GM21526 (cell line): Measurements from ENCODE around the gene APOA4.
A peak's percentile ranks its signal among the peaks of the same experiment; 100 is the strongest.

Experiments
- ATAC-seq: cut with Tn5 transposase; IDR thresholded peaks from one replicate; pipeline ENCODE4 v1.9.1; 2021; ENCODE audit warnings: moderate library complexity; ENCODE audit not compliant: unreplicated experiment, low FRiP score

Gene APOA4

DNA sequence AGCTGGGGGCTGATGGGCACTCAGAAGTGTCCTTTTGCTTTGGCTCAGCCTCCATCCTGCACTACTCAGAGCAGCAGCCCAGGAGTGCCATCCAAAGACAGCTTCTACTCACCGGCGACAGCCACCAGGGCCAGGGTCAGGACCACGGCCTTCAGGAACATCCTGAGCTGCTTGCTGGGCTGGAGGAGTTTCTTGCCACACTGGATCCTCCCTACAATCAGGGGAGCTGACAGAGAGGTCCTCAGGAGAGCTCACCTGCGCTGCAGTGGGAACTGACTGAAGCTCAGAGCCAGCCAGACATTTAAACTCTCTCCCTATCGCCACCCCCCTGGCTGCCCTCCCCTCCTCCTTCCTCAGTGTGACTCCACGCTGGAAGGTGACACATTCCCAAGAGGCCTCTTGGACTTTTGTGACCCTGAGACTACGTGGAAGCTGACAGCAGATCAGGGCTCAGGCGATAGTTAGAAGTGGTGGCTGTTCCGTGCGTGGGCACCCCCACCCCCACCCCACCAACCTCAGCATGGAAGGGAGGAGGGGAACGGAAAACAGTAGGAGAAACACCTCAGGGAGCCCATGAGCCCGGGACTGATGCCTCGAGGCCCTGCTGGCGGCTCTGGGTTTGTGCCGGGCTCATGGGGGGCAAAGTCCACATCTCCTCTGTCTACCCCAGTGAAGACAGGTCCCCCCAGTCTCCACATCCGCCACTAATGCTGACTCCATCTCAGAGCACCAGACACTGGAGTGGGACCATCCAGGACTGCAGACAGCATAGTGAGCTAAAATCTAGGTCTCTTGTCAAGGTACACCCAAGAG is at the start of gene APOA4:
TSS of gene APOA4 (minus strand) at position 274 of the 813 bp plus-strand sequence. CDS start at position 161, 113 bp downstream.
- no peak for ATAC-seq

GRCh38 chr11:116871248-116871647 is 48.1 kb upstream of the APOA4 start:
- ATAC-seq = no peak

DNA sequence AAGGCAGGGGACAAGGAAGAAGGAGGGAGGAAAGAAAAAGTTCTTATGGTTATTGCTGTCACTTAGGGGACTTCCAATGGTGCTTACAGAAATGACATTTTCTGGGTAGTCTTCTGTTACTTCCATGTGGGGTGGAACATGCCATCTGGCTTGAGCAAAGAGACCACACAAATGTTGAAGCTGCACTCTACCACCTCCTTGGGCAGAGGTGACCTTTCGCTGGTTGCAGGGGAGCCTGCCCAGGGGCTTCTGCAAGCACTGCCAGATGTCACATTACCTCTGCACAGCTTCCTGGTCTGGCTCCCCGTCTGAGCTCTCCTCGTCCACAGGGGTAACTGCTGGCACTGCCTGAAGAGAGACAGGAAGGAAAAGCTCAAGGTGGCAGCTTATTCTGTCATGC is 47.0 kb upstream of the APOA4 start:
- no peak for ATAC-seq

DNA sequence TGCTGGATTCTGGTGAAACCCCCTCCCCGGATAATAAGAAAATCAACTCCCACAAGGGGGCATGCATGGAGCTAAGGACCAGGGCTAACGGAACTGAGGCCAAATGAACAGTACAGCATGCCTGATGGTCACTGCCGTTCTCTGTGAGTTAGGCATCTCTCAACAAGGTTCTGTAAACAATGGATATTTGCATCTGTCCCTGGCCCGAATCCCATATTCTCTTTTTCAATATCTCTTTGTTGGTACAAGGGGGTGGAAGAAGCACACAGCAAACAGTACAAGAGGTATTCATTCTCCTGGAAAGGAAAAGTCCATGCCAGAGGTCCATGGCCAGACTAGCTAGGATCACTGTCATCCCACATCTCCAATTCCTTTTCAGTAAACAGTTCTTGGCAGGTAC is 46.5 kb upstream of the APOA4 start:
- ATAC-seq = no peak

- ATAC-seq = no peak
These were observed 45.0 kb upstream of the APOA4 start for GRCh38 chr11:116868066-116868465.

- no peak for ATAC-seq
These were observed 44.5 kb upstream of the APOA4 start for GRCh38 chr11:116867619-116868018.

- no peak for ATAC-seq
These were observed 43.8 kb upstream of the APOA4 start for GRCh38 chr11:116866804-116867455.

- no peak for ATAC-seq
These were observed 42.6 kb upstream of the APOA4 start for GRCh38 chr11:116865696-116866095.

DNA sequence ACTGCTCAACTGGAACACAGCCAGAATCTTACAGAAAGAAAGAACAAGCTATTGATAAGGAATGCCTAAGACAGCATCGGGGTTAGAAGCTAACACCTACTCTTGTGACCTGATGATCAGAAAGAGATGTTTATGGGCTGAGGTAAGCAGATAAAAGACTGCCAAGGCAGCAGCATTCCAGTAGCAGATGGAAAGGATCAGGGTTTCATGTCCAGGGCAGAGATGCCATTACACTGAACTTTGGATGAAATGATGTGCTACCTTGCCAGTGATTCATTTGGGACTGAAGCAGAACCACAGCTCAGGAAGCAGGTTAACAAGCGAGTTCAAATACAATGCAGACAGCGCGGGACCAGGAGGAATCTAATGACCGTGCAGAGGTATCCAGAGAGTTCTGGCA is 41.4 kb upstream of the APOA4 start:
- no peak for ATAC-seq

- ATAC-seq = no peak
These were observed 39.8 kb upstream of the APOA4 start for GRCh38 chr11:116862951-116863350.

DNA sequence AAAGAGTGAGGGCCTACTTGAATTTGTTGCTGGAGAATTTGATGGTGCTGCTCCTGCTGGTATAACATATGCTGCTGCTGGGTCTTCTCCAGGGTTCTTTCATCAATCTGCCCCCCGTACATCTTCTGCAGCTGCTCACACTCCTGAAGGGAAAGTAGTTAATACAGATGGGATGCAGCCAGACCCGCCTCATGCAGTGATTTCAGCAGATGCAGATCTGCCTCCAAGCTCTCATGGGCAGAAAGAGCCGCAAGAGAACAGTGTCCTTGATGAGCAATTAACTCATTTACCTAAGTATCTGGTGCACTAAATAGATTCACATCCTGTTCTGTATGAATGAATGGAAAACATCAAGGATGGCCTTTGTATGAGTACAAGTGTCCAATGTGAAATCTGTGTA is 39.1 kb upstream of the APOA4 start:
- ATAC-seq = no peak

DNA sequence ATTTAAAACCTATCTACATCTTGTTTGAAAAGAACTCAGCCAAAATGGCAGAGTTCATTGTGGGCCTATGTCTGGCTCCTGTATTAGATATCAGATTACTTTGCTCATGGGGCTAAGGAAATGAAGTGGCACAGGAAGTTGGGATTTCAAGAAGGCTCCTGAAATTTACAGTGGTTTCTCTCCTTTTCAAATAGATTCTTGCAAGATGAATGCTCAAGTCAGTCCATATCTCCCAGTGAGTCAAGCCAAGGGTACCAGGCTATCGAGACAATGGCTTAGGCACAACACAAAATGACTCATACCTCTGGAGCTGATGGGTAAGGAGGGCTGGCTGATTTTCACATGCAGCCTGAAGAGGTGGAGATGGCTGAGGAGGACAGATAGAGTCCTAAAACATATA is 38.4 kb upstream of the APOA4 start:
- ATAC-seq = no peak

- ATAC-seq = no peak
These were observed 37.2 kb upstream of the APOA4 start for GRCh38 chr11:116860303-116860702.

DNA sequence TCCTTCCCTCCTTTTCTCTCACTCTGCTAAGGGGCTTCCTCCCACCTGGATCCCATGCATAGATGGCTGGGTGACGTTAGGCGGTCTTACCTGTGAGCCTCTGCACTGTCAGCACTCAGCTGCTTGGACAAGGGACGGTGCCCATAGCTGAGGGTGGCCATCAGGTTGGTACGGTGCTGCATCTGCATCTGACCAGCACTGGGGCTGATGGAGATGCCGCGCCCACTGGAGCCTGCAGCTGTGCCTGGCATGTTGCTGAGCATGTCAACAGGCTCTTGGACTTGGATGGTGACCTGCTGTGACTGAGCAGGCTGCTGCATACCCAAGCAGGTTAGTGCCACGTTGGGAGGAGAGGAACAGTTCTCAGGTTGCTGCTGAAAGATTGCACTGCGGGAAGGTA is 36.1 kb upstream of the APOA4 start:
- ATAC-seq = no peak

- ATAC-seq = no peak
These were observed 34.8 kb upstream of the APOA4 start for GRCh38 chr11:116857936-116858335.

GRCh38 chr11:116857316-116857715 is 34.2 kb upstream of the APOA4 start:
- no peak for ATAC-seq

DNA sequence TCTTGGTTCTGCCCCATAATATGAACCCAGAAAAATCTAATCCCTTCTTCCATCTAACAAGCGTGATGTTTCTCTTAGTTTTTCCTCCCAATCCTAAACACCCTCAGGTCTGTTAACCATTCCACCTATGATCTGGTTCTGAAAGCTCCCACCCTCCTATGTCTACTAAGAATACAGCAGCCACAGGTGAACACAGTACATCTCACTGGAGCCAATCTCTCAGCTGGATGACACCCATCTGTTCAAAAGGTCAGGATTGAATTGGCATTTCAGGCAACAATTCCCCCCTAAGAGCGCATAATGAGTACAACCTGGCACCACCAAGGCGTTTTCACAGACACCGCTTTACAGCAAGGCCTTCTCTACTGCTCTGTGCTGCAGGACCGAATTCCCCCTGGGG is 33.3 kb upstream of the APOA4 start:
- ATAC-seq = no peak

- no peak for ATAC-seq
These were observed 32.3 kb upstream of the APOA4 start for GRCh38 chr11:116855413-116855812.

DNA sequence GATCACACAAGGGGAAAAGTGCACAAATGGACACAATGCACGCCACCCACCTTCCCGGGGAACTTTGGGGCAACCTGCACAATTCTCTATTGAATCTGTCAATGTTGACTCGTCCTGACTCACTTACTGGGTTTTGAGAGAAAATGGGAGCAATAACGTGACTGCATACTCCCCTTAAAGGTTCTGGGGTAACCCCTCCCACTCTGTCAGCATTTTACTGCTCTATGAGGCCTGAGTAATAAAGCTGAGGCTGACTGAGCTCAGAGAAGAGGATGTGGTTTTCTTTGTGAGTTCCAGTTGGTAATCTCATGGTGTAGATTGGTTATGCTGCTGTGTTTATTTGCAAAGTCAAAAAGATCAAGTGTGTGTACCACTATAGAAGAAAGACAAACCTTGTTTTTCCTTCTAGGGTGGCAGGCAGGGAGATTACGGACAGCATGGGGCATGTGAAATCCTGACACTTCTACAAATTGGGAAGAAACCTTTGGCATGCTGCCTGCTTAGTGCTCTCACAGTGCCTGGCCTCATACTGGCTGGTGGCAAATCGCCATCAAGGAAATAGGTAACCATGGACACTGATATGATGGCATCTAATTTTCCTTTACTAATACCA is 30.5 kb upstream of the APOA4 start:
- ATAC-seq = peak; percentile 85

DNA sequence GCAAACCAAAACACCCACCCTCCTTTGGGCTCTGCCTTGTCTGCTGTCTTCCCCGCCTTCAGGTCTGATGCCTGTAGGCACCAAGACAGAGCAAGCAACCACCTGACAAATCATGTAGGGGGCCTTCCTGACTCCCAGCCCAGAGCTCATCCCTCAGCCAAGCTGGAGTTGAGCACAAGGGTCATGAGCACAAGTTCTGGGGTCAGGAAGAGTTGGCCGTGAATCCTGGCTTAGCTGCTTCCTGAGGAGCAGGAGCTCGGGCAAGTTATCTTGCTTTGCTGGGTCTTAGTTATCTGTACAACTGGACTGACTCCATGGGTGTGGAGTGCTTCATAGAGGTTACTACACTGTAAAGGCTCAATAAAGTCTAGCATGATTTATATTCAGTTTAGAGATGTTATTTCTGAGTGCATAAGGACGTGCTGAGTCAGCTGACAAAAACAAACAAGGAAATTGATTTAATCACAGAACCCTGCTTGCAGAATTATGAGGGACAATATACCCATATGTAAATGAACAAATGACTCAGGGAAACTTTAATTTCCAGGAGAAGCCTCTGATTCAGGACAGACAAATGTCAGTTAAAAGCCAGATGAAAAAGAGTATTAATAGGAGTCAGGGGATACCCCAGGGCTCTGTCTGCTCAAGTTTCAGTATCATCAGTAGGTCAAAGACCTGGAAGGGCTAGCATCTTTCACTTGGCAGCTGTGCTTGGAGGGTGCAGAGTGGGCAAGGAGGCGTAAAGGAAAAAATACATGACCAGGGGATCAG is 29.3 kb upstream of the APOA4 start:
- ATAC-seq = no peak

GRCh38 chr11:116851626-116852025 is 28.5 kb upstream of the APOA4 start:
- no peak for ATAC-seq
